Lower lobe of right lung (tissue), 2 donors: Measurements from ENCODE around the gene FAM163B. TPM values are rescaled to one million over a fixed set of nuclear protein-coding genes. Genes with fewer than 3 reads are reported as not detected.

Source experiments
- ATAC-seq, 2 donors: fragments of 200-7000 bp; cut with Tn5 transposase; one replicate each; pipeline ENCODE4 v1.9.1; 2020 to 2022; ENCODE audit warnings: mild to moderate bottlenecking in 2 of 2, moderate library complexity in 2 of 2
- DNase-seq: peaks from one replicate; pipeline ENCODE4 v3.0.0-alpha.2; 2020
- H3K27ac ChIP-seq: fragments of 200-600 bp; one replicate; pipeline ENCODE4 v1.8.0; 2022
- H3K27me3 ChIP-seq: fragments of 200-600 bp; one replicate; pipeline ENCODE4 v1.8.0; 2022; ENCODE audit warnings: low read depth
- H3K36me3 ChIP-seq: fragments of 200-600 bp; one replicate; pipeline ENCODE4 v1.8.0; 2022; ENCODE audit warnings: mild to moderate bottlenecking
- H3K4me1 ChIP-seq: fragments of 200-600 bp; one replicate; pipeline ENCODE4 v1.8.0; 2022
- H3K4me3 ChIP-seq: fragments of 200-600 bp; one replicate; pipeline ENCODE4 v1.8.0; 2022; ENCODE audit warnings: mild to moderate bottlenecking
- H3K9me3 ChIP-seq: fragments of 200-600 bp; one replicate; pipeline ENCODE4 v1.8.0; 2022
- CTCF ChIP-seq: fragments of 200-600 bp; IDR thresholded peaks from one replicate; pipeline ENCODE4 v1.8.0; 2022; ENCODE audit warnings: antibody characterized with exemption, mild to moderate bottlenecking
- intact Hi-C: fragments of 100-400 bp; cut with DNase I; formaldehyde crosslinking; loops from one replicate; pipeline ENCODE4 v1.11.0; 2022
- total RNA-seq: library from RNA; stranded (reverse); fragmentation: NEBNext Ultra II Directional; extraction: Animal tissue kit (Norgen Biotek cat#: 25700); gene quantifications from one replicate; pipeline ENCODE4 v1.2.1, GENCODE V29; 2021
- donor health status: DM: no; HTN: yes; CAD: no; lungs with severe emphysema.

FAM163B gene
- total RNA-seq, 1 donor from 2014 or later, result not detected

DNA sequence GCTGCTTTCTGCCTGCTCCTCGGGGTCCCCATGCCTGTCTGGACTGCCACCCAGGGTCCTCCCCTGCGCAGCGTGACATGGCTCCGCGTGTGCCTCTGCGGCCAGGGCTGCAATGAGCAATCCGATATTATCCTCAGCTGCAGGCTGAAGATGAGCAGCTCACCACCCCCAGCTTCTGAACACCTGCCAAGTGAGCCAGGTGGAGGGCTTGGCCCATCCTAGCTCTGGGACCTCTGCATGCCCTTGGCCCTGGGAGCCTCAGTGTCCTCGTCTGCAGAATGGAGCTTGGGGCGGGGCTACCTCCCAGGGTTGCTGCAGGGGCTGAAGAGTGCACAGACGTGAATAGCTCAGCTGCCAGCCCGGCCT is 80.3 kb downstream of the FAM163B start:
- H3K36me3 ChIP-seq, result no peaks in the 10 kb centered on the region
- no peak for ATAC-seq
- H3K4me3 ChIP-seq, result no peak overlapping the region
- peaks cover 37% of the 10 kb centered on the region for H3K4me1 ChIP-seq
- TF ChIP-seq CTCF, result no peak
- no peak overlapping the region for H3K27ac ChIP-seq
- intact Hi-C loops, result no loop called here
- H3K9me3 ChIP-seq, result no peaks in the 10 kb centered on the region
- H3K27me3 ChIP-seq, result peaks cover 17% of the 10 kb centered on the region
- DNase-seq, result no peak

GRCh38 chr9:133528001-133528875 is 81.0 kb downstream of the FAM163B start:
- H3K27me3 ChIP-seq, result peaks cover 16% of the 10 kb centered on the region
- DNase-seq, result no peak
- H3K27ac ChIP-seq, result peak overlapping the region; percentile 27
- intact Hi-C loops, result no loop called here
- peaks cover 30% of the 10 kb centered on the region for H3K4me1 ChIP-seq
- no peak overlapping the region for H3K4me3 ChIP-seq
- no peaks in the 10 kb centered on the region for H3K9me3 ChIP-seq
- TF ChIP-seq CTCF, result no peak
- no peaks in the 10 kb centered on the region for H3K36me3 ChIP-seq
- ATAC-seq, result no peak

- no peak for TF ChIP-seq CTCF
- H3K36me3 ChIP-seq, result no peaks in the 10 kb centered on the region
- H3K9me3 ChIP-seq, result no peaks in the 10 kb centered on the region
- intact Hi-C loops, result no loop called here
- DNase-seq, result no peak
- ATAC-seq, result peak; percentile 46 to 60
- H3K27me3 ChIP-seq, result peaks cover 16% of the 10 kb centered on the region
- no peak overlapping the region for H3K4me3 ChIP-seq
- H3K27ac ChIP-seq, result peak overlapping the region; percentile 51
- peaks cover 30% of the 10 kb centered on the region for H3K4me1 ChIP-seq
Observed at GRCh38 chr9:133527444-133527920, 81.7 kb downstream of the FAM163B start.

Other genes starting within 250 kb of the FAM163B start
- gene SURF4, start 233.3 kb downstream of the FAM163B start, total RNA-seq, result 126 TPM
- 1.6 TPM for gene STKLD1, start 233.0 kb downstream of the FAM163B start, total RNA-seq
- 20.9 TPM for gene REXO4, start 191.4 kb downstream of the FAM163B start, total RNA-seq
- 1.9 TPM for gene ADAMTS13, start 187.0 kb downstream of the FAM163B start, total RNA-seq
- 34.3 TPM for gene CACFD1, start 149.4 kb downstream of the FAM163B start, total RNA-seq
- 10.5 TPM for gene SLC2A6, start 130.3 kb downstream of the FAM163B start, total RNA-seq
- not detected for gene MYMK, start 84.4 kb downstream of the FAM163B start, total RNA-seq
- gene ADAMTSL2, start 74.7 kb downstream of the FAM163B start, total RNA-seq, result 10.1 TPM
- not detected for gene DBH, start 27.0 kb upstream of the FAM163B start, total RNA-seq
- gene SARDH, start 129.0 kb upstream of the FAM163B start, total RNA-seq, result 3.4 TPM